HFF-Myc (cell line): ENCODE data around the gene TMEM119.
"Not testable (repeated sequence)": the region's sequence is repeated elsewhere in the genome, so short reads cannot be mapped to it uniquely, and the experiment has no call there.

ENCODE experiments used
- DNase-seq: peaks from one replicate; pipeline ENCODE4 v3.0.0-alpha.2; 2011; ENCODE audit warnings: low read depth; ENCODE audit errors: extremely low read depth
- H3K4me3 ChIP-seq: replicated peaks from 2 replicates; pipeline ENCODE4 v1.5.1; 2011; ENCODE audit warnings: low read depth, mild to moderate bottlenecking, control low read depth, low read length
- CTCF ChIP-seq: IDR thresholded peaks from 2 replicates; pipeline ENCODE4 v1.5.1; 2012; ENCODE audit warnings: mild to moderate bottlenecking, low read depth, low read length, control low read depth; ENCODE audit errors: missing control alignments

Gene TMEM119

GRCh38 chr12:108594960-108595710 lies 2.7 kb downstream of the TMEM119 start:
- TF ChIP-seq CTCF = no peak
- DNase-seq = no peak
- peak overlapping the region; percentile 87 for H3K4me3 ChIP-seq

- peak overlapping the region; percentile 87 for H3K4me3 ChIP-seq
- TF ChIP-seq CTCF = no peak
- DNase-seq = no peak
Measured at GRCh38 chr12:108594323-108594903, 3.5 kb downstream of the TMEM119 start.

GRCh38 chr12:108592033-108592909 lies 5.6 kb downstream of the TMEM119 start:
- no peak overlapping the region for H3K4me3 ChIP-seq
- TF ChIP-seq CTCF = no peak
- no peak for DNase-seq

GRCh38 chr12:108591267-108591980 lies 6.5 kb downstream of the TMEM119 start:
- TF ChIP-seq CTCF = no peak
- H3K4me3 ChIP-seq = no peak overlapping the region
- no peak for DNase-seq

GRCh38 chr12:108590463-108590862 lies 7.4 kb downstream of the TMEM119 start:
- not testable (repeated sequence) for DNase-seq, H3K4me3 ChIP-seq

- no peak for TF ChIP-seq CTCF
- no peak for DNase-seq
- no peak overlapping the region for H3K4me3 ChIP-seq
Measured at GRCh38 chr12:108589840-108590229, 8.0 kb downstream of the TMEM119 start.
